NCI-H526 treated with DMSO at 0.1 percent for 48 hours (cell line): ENCODE data around the gene NR3C1.

ENCODE experiments used
- DNase-seq: peaks from one replicate; lab custom pipeline; 2025; lab: John Stamatoyannopoulos, UW

Gene NR3C1

DNA sequence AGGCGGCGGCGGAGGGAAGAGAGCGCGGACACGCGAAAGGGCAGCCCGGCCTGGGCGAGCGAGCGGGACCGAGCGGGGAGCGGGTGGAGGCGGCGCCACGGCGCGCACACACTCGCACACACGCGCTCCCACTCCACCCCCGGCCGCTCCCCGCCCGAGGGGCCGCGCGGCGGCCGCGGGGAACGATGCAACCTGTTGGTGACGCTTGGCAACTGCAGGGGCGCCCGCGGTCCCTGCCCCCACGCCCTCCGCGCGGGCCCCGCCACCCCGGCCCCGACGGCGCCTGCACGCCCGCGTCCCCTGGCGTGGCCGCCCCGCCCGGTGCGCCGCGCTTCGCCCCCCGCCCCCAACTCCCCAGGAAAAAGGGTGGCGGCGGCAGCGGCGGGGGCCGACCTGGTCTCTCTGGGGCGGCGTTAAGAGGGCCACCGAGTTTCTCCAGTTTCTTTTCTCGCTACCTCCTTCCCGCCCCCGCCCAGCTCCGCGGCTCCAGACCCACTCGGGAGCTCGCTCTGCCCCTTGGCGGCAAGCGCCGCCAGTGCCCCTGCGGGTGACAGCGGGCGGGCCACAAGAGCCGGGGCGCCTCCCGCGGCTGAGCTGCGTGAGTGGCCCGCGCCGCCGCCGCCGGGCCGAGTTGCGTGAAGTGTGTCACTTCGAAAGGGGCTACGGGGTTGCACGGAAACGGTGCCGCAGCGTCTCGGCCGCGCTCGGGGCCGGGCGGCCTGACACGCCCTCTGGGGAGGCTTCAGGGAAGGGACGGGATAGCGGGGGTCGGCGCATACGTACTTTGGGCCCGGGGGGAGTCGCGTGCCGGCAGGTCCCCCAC is at the start of gene NR3C1:
Gene NR3C1 (minus strand): TSS at position 94 of the 823 bp plus-strand sequence. CDS start 2,847 bp downstream, outside the sequence.
- peak; percentile 48 for DNase-seq

DNA sequence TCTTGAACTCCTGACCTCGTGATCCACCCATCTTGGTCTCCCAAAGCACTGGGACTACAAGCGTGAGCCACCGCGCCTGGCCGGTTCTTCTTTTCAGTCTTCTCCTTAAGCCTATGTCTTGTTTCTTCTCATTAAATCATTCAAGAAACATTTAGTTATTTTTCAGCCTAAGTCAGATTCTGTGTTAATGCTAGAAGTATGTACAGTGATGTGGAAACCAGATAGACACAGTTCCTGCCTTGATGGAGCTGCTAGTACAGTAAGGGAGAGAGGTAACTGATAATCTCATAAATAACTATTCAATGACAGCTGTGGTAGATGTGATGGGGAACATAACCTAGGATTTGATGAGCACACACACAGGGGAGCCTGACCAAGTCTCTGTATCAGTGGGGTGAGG is 46.3 kb upstream of the NR3C1 start:
- no peak for DNase-seq

DNA sequence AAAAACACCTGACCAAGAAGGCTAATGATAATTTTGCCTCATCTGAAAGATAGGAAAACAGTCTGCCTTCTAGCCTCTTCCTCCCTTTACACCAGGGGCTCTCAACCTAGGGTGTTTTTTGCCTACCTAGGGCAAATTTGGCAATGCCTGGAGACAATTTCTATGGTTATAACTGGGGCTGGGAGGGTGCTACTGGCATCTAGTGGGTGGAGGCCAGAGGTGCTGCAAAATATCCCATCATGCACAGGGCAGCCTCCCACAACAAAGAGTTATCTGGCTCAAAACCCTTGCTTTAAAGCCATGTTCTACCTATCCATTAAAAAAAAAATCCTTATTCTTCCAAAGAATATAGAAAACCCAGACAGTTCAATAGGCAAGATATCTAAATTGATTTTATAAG is 45.0 kb upstream of the NR3C1 start:
- no peak for DNase-seq

DNA sequence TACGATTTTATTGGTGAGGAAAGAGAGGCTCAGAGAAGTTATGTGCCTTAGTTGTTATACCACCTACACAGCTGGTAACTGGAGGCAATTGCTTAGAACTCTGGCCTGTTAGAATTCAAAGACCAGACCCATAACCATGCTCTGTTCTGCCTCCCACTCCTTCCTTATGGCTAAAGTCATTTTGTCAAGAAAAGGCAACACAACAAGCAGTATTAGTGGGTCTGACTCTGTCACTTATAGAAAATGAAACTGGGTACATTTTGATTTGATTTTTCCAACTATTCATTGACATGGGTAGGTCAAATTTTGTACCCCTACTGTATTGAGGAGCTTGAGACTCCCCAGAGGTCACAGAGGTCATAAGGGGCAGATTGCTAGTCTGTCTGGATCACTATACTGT is 44.5 kb upstream of the NR3C1 start:
- no peak for DNase-seq

DNA sequence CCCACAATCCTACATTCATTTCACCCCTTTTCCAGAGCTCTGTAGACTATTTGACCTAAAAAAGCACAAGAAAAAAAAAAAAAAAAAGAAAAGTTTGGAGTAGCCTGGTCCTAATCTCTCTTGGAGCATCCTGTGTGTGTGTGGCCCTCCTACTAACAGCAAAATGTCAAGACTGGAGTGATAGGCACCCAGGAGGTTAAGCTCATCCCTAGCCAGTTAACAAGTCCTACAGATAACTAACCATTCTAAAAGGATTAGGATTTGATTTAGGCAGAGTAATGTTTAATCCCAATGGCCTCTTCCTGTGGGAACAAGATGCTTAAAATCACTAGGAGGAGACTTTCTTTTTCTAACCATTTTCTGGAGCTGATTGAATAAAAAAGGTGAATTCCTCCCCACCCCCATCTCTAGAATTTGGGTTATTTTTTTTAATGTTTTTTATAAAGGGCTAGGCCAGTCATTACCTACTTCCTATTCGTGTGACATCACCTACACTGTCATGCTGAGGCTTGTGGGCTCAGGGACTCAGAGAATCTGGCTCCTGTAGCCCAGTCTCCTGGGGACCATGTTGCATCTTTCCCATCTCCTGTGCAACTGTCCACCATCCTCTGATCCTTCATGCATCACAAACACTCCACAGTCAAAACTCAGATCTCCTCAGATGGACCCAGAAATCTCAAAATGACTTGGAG is 43.2 kb upstream of the NR3C1 start:
- no peak for DNase-seq

DNA sequence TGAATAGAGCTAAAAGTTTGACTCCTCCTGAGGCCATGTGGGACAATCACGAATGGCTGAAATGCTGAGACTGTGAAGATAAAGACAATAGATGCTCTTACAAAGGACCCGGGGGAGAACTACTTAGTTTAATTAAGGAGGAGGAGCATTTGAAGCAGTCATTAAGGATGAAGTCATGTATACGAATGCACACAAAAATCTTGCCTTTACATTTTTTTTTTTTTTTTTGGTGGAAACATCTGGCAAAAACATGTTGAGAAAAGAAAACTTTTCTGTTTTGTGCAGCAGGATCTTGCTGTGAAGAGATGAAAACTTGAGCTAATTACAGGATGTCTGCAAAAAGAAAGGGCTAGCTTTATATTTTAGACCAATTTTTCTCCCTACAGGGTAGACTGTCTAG is 42.3 kb upstream of the NR3C1 start:
- DNase-seq = no peak

DNA sequence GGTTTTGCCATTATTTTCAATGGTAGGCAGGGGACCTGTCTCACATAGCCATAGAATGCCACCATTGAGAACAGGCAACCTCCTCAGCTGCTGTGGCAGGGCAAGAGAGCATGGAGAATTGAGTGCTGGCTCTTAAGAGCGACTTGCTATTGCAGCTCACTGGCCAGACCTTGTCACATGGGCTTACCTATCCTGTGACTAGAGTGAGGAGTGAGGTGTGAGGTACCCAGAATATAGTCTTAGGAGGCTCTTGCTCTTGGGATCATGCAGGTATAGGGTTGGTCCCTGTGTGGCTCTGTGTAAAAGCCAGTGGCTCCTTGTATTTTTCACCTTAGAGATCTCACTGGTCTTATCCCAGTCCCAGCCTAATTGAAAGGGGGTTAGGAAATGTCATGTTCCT is 39.8 kb upstream of the NR3C1 start:
- no peak for DNase-seq

GRCh38 chr5:143442385-143442784 is 38.9 kb upstream of the NR3C1 start:
- no peak for DNase-seq

- DNase-seq = no peak
These were observed 37.1 kb upstream of the NR3C1 start for GRCh38 chr5:143440448-143441115.

DNA sequence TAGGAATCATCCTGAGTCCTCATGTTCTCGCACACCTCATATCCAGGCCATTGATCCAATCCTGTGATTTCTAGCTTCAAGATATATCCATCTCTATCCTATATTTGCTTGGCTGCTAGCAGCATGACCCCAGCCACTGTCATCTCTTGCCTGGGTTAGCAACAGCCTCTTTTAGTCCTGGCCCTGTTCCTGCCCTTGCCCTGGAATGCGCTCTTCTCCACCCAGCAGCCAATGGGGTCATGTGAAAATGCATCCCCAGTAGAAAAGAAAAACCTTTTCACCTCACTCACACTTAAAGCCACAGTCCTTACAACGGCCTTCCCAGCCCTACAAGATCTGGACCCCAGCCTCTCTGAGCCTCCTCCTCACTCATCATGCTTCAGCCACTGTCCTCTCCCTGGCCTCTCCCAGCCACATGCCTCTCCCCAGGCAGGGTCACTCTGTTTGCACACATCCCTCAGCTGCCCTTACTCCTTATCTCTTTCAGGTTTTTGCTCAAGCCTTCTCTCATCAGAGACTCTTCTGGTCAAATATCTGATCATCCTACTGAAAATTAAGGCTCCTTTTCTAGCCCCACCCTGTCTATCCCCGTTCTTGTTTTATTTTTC is 34.3 kb upstream of the NR3C1 start:
- no peak for DNase-seq

- DNase-seq = no peak
These were observed 33.4 kb upstream of the NR3C1 start for GRCh38 chr5:143436871-143437270.

DNA sequence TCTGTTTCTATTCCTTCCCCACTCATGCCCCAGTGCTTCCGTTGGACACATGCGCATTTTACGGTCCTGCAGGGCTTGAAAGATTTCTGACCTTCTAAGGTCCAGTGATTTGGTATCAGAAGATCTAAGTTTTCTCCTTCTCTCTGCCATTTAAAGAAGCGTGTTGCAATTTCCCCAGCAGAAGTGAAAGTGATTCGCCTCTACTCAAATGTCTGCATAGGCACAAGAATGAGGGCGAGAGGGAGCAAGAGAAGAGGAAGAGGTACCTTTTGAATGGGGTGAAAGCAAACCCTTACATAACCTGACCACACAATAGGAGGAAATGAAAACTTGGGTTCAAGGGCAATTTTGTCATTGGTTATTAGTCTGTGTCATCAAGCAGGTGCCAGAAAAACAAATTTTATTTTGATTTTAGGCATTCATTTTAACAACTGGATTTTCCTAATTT is 31.7 kb upstream of the NR3C1 start:
- no peak for DNase-seq

DNA sequence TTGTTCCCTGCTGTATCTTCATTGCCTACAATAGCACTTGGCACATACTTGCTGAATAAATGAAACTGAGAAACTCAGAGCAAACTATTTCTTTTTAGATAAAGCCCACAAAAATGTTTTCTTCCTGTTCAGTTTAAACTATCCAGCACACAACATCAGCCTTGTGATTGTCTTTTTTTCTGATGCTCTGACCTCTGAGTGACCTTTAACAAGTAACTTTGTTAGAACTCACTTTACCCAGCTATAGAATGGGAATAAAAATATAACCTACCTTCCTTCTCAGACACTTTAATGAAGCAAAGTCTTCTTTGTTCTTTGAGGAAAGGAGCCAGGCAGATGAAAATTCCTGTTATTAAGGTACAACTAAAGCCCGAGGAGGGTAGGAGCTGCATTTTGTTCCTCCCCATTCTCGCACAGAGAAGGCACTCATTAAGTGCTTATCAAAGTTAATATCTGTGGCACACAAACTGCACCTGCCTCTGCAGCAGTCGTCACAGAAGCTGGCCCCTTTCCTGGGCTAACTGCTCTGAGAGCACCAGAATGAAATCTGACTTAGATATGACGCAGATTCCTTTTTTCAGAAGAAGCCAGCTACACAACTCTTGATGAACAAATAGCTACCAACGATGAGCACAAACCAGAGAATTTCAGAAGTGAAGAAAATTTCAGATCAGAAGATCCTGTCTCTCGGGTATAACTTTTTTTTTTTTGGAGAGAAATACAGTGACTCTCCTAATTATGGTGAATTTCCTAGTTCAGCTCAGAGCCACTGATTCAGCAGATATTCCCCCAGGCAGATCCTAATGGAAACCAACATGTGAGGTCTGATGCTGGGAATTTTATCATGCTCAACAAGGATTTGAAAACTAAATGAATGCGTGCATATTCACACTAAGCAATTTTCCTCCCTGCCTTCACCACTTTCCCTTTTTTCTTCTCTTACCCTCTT is 31.0 kb upstream of the NR3C1 start:
- DNase-seq = no peak

- no peak for DNase-seq
These were observed 30.2 kb upstream of the NR3C1 start for GRCh38 chr5:143433670-143434069.

DNA sequence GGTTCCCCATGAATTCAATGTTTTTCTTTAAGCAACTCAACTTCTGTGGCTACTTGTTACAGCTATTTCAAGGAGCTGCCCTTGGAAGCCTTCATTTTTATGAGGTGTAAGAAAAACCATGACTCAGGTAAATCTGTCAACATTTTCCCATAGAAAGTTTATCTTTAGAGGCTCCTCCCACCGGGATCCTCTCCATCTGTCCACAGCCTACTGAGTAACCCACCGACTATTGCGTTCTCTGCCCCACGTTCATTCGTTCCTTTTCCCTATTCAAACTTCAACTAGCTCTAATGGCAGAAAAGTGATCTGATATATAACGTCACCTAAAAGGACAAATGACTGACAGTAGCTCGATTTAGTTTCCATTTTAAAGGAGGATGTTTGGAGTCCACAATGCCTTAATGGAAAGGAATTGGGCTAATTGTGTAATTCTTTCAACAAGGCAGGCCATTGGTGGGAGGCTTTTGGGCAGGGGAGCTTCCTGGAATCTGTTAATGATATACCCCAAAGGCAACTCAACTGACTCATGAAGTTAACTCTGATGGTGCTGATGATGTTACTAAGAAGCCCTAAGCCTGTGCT is 29.3 kb upstream of the NR3C1 start:
- DNase-seq = no peak

DNA sequence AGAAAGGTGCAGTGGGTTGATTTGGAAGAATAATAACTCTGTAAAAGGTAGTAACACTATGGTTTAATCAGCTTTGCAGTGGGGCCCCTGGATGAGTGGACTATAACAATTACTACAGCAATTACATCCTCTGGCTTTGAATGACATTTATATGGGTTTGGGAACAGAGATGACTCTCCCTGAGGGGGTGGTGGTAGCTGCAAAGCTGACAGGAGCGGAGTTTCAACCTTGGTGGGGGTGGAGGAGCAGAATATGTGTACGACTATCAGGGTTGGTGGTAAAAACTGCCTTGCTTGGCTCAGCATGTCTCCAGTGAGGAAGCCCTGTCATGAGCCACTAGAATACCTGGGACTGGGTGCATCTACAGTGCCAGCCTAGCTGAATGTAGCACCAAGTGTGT is 28.3 kb upstream of the NR3C1 start:
- no peak for DNase-seq

DNA sequence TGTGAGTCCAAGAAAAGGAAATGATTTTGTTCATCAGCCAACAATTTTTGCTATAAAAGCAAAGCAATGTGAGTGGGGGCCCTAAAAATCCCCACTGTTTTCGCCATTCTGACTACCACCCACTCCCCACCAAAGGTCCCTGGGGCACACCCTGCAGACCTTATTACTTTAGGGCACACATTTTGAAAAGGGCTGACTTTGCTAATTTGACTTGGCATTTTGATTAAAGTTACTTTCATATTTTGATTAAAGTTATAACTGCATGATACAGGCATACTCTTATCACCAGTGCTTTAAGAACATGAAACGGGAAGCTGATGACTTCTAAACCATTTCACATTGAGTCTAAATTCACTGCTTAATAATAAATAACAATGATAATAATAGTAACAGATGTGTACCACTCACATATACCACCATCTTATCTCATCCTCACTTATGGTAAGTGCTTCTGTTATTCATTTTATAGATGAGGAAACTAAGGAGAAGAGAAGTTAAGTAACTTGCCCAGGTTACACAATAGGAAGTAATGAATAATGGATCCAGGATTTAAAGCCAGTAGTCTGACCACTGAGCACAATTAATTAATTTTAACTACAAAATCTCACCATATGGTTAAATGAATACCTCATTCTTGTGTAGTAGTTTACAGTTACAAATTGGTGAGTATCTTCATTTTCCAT is 25.4 kb upstream of the NR3C1 start:
- DNase-seq = no peak

- no peak for DNase-seq
These were observed 24.7 kb upstream of the NR3C1 start for GRCh38 chr5:143428155-143428554.

DNA sequence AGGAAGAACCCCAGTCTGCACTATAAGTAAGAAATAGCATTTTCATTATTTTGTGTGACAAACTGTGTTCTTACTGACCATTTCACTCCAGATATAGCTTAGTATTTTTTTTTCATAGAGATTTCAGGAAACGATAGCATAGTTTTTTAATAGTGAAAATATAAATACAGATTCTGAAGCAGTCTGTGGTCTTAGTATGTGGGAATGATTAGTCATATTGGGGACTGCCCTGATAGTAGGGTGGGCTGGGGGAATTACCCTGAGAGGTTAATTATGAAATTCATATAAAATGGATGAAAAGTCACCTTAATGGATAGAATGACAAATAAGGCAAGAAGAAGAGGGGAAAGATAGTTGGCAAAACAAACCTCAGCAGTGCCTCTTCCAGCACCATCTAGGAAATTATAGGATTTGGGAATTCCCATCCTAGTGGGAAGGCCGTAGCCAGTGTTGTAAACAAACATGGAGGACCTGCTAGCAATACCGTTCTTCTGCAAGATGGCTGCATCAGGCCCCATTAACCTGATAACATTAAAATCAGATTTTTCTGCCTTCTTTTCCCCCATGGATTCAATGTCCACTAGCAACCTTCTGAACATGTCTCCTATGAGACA is 23.7 kb upstream of the NR3C1 start:
- no peak for DNase-seq

DNA sequence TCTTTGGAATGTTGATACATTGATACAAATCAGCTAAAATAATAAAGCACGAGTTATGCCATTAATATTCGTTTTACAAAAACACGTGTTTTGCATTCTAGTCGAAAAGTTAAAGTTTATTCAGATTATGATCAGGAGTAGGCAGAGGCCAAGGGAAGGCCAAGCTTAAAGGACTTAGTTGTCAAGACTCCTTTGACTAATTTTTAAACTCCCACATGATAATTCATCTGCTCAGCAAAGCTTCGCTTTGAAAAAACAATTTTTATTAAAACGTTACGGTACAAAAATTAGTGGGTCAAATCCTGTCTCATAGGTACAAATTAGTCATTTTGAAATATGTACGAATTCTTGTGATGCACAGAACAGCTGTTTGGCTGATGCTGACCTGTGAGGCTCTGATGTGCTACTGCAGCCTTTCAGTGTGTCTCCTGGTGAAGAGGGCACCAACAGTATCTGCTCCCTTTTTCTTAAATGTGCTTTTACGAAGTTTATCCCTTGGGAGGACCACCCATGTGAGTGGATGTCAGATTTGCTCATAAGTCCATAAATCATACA is 23.0 kb upstream of the NR3C1 start:
- no peak for DNase-seq
